Right renal pelvis (tissue), 4 donors: ENCODE measurements around the gene TMEM200B. TPM values are rescaled to one million over a fixed set of nuclear protein-coding genes. Genes with fewer than 3 reads are reported as not detected.
A peak's percentile ranks its signal among the peaks of the same experiment; 100 is the strongest.
"Not testable (repeated sequence)": the region's sequence is repeated elsewhere in the genome, so short reads cannot be mapped to it uniquely, and the experiment has no call there.

Source experiments
- DNase-seq, 4 donors: peaks; one replicate each; pipeline ENCODE4 v3.0.0-alpha.2; 2013; ENCODE audit warnings: low read depth in 4 of 4, low spot score in 3 of 4, missing footprints in 1 of 4
- polyA plus RNA-seq, 4 donors: library from polyadenylated mRNA; unstranded; fragments of 120-200 nt; gene quantifications; one replicate each; pipeline ENCODE4 v1.2.1, GENCODE V29; 2013; ENCODE audit not compliant: insufficient read length in 4 of 4

Gene TMEM200B
- polyA plus RNA-seq, 4 donors = 14.3 to 18.8 (median 14.9) TPM

DNA sequence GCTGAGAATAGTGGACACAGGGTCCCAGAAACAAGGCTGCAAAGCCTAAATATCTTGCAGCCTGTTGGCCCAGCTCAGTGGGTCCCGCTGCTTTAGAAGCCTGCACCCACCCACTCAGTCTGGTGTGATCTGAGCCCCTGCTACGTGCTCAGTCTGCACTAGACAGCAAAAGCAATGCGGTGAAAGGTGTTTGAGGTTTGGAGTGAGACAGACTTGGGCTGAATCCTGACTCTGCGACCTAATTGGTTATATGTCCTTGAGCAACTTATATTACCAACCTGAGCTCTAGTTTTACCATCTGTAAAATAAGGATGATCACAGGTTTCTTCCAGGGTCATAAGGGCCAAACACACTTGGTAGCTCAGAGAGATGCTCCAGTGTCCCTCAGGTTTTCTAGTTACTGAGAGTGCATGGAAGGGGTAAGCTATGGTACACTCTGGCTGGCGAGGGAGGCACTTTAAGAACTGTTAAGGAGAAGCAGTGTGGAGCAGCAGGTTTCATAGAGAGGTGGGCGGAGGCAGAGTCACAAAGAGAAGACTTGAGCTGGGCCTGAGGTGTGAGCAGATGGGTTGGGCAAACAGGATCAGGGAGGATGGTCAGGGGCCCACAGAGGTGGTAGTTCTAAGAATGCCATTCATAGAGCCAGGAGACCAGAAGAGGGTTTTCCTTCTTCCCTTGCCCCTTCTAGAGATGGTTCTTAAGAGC, 10.1 kb downstream of the TMEM200B start:
- DNase-seq = no peak

DNA sequence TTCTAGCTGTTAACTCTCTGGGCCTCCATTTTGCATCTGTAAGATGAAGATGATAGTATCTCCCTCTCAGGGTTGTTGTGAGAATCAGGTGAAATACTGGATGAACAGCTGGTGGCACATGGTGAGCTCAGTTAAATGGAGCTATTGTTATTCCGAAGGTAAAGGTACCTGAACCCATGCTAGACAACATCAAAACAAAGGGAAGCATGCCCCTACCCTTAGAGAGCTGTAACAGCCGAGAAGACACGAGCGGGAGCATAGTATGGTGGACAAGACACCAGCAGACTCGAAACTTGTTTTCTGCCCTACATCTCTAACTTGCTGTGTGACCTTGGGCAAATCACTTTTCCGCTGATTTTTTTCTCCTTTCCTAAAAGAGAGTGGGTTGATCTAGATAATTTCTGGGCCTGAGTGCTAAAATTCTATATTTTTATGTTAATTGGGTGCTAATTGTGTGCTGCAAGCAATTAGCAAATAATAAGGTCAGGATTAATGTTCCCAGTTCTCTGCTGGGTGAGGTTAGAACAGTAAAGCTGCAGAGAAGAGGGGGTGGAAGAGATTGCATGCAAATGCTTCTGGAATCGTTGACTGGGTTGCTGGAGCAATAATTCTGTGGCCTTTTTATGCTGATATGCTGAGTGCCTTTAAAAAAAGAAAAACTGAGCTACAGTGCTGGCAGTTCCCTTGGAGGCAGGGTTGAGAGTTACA, 10.8 kb downstream of the TMEM200B start:
- DNase-seq = no peak

DNA sequence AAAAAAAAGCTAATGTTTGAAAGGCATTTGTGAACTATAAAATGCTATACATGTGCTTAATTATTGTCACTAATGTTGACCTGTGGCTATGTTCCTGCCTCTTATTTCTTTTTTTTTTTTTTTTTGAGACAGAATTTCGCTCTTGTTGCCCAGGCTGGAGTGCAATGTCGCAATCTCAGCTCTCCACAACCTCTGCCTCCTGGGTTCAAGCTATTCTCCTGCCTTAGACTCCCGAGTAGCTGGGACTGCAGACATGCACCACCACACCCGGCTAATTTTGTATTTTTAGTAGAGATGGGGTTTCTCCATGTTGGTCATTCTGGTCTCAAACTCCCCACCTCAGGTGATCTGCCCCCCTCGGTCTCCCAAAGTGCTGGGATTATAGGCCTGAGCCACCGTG, 15.7 kb downstream of the TMEM200B start:
- DNase-seq = not testable (repeated sequence)

DNA sequence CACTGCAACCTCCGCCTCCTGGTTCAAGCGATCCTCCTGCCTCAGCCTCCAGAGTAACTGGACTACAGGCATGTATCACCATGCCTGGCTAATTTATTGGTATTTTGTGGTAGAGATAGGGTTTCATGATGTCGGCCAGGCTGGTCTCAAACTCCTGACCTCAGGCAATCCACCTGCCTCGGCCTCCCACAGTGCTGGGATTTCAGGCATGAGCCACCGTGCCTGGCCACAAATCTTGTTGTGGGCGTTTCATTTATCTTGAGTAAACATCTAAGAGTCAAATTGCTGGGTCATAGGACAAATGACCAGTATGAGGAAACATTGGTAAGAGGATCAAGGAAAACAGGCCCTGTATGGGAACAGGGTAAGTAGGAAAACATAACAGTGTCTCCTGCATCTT, 17.9 kb downstream of the TMEM200B start:
- no peak for DNase-seq

DNA sequence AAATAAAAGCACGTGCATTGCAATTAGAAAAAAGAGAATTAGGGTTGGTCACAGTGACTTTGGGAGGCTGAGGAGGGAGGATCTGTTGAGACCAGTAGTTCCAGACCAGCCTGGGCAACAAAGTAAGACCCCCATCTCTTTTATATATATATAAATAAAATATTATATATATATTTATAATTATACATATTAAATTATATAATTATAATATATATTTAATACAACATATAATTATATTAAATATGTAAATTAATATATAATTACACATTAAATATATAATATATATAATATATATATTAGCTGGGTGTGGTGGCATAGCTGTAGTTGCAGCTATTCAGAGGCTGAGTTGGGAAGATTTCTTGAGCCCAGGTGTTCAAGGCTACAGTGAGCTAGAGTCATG, 23.2 kb downstream of the TMEM200B start:
- DNase-seq = no peak

DNA sequence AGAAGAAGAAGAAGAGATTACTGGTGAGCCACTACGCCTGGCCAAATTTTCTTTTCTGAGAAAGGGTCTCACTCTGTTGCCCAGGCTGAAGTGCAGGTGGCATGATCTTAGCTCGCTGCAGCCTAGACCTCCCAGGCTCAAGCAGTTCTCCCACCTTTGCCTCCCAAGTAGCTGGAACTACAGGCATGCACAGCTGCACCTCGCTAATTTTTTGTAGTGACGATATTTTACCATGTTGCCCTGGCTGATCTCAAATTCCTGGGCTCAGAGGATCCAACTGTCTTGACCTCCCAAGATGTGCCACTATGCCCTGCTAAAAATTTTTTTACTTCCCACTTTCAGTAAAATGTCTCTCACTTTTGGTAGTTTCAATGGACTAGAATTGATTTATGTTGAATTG, 24.4 kb downstream of the TMEM200B start:
- no peak for DNase-seq

- peak in 1 of 4 donors; percentile 8 for DNase-seq
Measured at GRCh38 chr1:29096231-29096886, 27.3 kb downstream of the TMEM200B start.

GRCh38 chr1:29094954-29095353, 28.7 kb downstream of the TMEM200B start:
- DNase-seq = no peak

DNA sequence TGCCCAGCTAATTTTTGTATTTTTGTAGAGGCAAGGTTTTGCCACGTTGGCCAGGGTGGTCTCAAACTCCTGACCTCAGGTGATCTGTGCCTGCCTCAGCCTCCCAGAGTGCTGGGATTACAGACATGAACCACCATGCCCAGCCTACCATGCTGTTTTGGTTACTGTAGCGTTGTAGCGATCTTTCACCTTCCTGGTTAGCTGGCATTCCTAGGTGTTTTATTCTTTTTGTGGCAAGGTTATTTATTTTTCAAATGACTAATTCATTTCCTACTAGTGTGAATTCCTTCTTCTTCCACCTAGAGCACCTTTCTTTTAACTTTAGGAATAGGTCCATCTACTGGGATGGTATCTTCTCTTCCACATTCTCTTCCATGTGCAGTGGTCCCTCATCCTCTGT, 29.3 kb downstream of the TMEM200B start:
- DNase-seq = no peak

DNA sequence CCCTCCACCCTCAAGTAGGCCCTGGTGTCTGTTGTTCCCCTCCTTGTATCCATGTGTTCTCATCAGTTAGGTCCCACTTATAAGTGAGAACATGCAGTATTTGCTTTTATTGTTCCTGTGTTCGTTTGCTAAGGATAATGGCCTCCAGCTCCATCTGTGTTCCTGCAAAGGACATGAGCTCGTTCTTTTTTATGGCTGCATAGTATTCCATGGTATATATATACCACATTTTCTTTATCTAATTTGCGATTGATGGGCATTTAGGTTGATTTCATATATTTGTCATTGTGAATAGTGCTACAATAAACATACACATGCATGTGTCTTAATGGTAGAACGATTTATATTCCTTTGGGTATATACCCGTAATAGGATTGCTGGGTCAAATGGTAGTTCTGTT, 31.0 kb downstream of the TMEM200B start:
- DNase-seq = not testable (repeated sequence)

- DNase-seq = no peak
Measured at GRCh38 chr1:29090937-29091618, 32.6 kb downstream of the TMEM200B start.

DNA sequence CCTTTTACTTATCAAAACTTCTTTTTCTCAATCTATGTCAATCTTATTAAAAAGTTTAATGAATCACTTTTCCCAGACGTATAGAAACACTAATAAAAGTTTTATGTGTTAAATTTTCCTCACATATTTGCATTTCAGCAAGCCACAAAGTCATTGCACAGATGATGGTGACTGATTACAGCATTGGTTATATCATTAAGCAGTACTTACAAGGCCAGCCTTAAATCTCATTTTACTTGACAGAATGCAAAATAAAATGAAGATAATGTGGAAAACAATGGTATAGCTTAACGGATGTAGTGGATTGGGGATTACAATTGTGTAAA, 39.5 kb downstream of the TMEM200B start:
- DNase-seq = no peak

- DNase-seq = peak in 1 of 4 donors; percentile 17
Measured at GRCh38 chr1:29083317-29084195, 40.1 kb downstream of the TMEM200B start.

DNA sequence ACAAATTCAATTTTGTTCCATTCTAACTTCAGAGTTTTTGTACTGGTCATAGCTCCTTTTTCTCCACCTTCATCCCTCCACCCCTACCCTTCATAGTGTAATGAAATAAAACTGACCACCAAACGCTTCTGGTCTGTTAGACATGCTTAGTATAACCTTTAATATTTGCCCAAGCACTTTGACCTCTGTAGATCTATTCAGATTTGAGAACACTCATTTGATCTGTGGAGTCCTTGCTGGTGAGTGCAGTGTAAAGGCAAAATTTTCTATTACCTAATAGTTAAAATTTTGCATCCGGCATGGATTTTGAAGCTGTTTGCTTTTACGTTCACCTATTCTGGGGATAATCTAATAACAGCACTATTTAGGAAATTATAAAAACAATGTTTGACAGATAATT, 41.2 kb downstream of the TMEM200B start:
- no peak for DNase-seq

GRCh38 chr1:29081201-29081600, 42.5 kb downstream of the TMEM200B start:
- DNase-seq = no peak

DNA sequence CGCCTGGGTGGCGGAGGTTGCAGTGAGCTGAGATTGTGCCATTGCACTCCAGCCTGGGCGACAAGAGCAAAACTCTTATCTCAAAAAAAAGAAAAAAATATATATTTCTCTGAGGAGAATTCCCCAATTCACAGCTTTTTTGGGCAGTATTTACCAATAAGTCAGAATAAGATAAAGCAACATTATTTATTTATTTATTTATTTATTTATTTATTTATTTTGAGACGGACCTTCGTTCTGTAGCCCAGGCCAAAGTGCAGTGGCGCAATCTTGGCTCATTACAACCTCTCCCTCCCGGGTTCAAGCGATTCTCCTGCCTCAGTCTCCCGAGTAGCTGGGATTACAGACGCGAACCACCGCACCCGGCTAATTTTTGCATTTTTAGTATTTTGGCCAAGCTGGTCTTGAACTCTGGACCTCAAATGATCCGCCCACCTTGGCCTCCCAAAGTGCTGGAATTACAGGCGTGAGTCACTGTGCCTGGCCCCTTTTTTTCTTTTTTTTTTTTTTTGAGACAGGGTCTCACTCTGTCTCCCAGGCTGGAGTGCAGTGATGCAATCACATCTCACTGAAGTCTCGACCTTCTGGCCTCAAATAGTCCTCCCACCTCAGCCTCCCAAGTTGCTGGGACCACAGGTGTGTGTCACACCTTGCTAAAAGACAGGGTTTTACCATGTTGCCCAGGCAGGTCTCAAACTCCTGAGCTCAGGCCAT, 43.6 kb downstream of the TMEM200B start:
- not testable (repeated sequence) for DNase-seq

DNA sequence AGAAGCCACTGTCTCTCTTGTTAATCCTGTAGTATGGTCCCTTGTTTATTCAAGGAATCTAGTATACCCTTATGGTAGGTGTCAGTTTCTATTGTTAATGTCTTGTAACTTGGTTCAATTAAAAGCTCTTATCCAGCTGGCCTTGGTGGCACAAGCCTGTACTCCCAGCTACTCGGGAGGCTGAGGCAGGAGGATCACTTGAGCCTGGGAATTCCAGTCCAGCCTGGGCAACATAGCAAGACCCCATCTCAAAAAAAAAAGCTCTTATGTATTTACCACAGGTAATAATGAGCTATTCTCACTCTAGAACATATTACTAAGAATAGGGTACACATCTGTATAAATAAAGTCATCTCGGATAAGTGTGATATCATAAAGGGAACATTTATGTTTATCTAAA, 46.5 kb downstream of the TMEM200B start:
- no peak for DNase-seq
